Coronary artery (tissue), 2 donors: ENCODE data around the gene ZNF586.
A peak's percentile ranks its signal among the peaks of the same experiment; 100 is the strongest.
"Not testable (repeated sequence)": the region's sequence is repeated elsewhere in the genome, so short reads cannot be mapped to it uniquely, and the experiment has no call there.

Experiments used
- DNase-seq: peaks from one replicate; pipeline ENCODE4 v3.0.0-alpha.2; 2017; ENCODE audit warnings: low spot score
- H3K27ac ChIP-seq, 2 donors: fragments of 200-600 bp; sonication (generic); one replicate each; pipeline ENCODE4 v1.5.1; 2016 to 2019
- H3K4me3 ChIP-seq: fragments of 200-600 bp; sonication (generic); 2 replicates; pipeline ENCODE4 v1.5.1; 2016; ENCODE audit warnings: mild to moderate bottlenecking, moderate library complexity
- TF ChIP-seq, protein P1 (sequence below): fragments of 200-600 bp; sonication (generic); IDR thresholded peaks from one replicate; pipeline ENCODE4 v1.5.1; 2019; ENCODE audit warnings: antibody characterized with exemption

Gene ZNF586

GRCh38 chr19:57800696-57801095, 31.2 kb downstream of the ZNF586 start:
- TF ChIP-seq, protein P1, sequence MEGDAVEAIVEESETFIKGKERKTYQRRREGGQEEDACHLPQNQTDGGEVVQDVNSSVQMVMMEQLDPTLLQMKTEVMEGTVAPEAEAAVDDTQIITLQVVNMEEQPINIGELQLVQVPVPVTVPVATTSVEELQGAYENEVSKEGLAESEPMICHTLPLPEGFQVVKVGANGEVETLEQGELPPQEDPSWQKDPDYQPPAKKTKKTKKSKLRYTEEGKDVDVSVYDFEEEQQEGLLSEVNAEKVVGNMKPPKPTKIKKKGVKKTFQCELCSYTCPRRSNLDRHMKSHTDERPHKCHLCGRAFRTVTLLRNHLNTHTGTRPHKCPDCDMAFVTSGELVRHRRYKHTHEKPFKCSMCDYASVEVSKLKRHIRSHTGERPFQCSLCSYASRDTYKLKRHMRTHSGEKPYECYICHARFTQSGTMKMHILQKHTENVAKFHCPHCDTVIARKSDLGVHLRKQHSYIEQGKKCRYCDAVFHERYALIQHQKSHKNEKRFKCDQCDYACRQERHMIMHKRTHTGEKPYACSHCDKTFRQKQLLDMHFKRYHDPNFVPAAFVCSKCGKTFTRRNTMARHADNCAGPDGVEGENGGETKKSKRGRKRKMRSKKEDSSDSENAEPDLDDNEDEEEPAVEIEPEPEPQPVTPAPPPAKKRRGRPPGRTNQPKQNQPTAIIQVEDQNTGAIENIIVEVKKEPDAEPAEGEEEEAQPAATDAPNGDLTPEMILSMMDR, result no peak
- Histone ChIP-seq H3K27ac (no peak overlapping the region), H3K4me3 (no peak overlapping the region)
- no peak for DNase-seq

- Histone ChIP-seq H3K27ac (no peak overlapping the region), H3K4me3 (no peak overlapping the region)
- no peak for DNase-seq
- TF ChIP-seq, protein P1, result no peak
These were observed 32.8 kb downstream of the ZNF586 start for GRCh38 chr19:57802269-57802668.

- Histone ChIP-seq H3K27ac (peak overlapping the region in 1 of 2 donors; percentile 56), H3K4me3 (peak overlapping the region; percentile 71)
- TF ChIP-seq, protein P1, result no peak
- DNase-seq, result no peak
These were observed 33.8 kb downstream of the ZNF586 start for GRCh38 chr19:57803265-57803593.

DNA sequence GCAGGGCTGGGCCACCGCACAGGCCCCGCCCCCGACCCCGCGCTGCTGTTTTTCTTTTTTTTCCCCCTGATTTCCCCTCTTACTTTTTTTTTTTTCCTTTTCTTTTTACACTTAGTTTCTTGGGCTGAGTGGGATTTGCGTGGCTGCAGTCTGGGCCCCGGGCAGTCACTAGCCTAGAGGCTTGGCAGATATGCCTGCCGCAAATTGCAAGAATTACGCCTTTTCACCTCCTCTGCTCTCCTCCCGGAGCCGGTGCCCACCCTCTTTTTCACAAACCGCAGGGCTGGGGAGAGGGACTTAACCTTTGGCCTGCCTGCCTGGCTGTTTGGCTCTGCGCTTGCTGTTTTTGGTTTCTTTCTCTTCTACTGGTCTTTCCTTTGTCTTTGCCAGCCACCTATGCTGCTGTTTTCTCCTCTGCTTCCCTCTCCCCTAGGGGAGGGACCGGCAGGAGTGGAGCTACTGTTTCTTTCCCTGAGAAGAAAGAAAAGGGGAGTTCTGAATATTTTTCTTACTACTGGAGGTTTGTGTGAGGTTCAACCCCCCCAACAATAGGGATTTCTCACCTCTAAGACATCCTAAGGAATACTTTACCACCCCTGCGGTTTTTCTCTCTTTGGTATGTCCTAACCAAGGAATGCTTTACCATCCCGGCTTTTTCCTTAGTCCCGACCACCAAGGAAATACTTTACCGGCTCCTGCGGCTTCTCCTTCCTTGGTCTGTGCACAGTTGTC, 34.3 kb downstream of the ZNF586 start:
- DNase-seq, result no peak
- Histone ChIP-seq H3K27ac (peak overlapping the region; percentile 56 to 84), H3K4me3 (peak overlapping the region; percentile 71)
- TF ChIP-seq, protein P1, result no peak

GRCh38 chr19:57807541-57807940, 38.1 kb downstream of the ZNF586 start:
- no peak overlapping the region for H3K27ac ChIP-seq
- TF ChIP-seq, protein P1, result no peak

DNA sequence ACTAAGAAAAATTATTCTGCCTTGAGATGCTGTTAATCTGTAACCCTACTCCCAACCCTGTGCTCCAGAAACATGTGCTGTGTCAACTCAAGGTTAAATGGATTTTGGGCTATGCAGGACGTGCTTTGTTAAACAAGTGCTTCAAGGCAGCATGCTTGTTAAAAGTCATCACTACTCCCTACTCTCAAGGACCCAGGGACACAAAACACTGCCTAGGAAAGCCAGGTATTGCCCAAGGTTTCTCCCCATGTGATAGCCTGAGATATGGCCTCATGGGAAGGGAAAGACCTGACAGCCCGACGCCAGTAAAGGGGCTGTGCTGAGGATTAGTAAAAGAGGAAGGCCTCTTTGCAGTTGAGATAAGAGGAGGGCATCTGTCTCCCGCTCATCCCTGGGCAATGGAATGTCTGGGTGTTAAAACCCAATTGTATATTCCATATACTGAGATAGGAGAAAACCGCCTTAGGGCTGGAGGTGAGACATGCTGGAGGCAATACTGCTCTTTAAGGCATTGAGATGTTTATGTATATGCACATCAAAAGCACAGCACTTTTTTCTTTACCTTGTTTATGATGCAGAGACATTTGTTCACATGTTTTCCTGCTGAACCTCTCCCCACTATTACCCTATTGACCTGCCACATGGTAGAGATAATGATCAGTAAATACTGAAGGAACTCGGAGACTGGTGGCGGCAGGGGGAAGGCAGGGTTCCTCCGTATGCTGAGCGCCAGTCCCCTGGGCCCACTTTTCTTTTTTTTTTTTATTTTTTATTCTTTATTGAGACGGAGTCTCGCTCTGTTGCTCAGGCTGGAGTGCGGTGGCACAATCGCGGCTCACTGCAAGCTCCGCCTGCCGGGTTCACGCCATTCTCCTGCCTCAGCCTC, 41.2 kb downstream of the ZNF586 start:
- not testable (repeated sequence) for H3K4me3 ChIP-seq, H3K27ac ChIP-seq, DNase-seq

More at GRCh38 chr19:57807541-57807940, 38.1 kb downstream of the ZNF586 start:
- DNase-seq, result no peak
- H3K4me3 ChIP-seq, result no peak overlapping the region

DNA sequence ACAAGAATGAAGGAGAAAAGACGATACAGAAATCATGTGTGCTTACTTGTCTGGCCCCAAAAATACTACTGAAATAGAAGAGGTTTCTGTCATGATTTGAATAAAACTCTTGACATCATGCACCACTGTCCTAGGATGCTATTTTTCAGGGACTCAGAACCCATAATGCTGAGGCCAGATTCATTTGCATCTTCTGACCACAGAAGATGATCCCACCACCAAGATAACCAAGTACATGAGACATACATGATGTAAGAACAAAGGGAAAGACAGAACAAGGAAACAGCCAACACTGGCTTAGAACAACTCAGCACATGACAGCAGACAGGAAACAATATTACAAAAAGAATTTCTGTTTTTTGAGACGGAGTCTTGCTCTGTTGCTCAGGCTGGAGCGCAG, 42.8 kb downstream of the ZNF586 start:
- H3K27ac ChIP-seq, result no peak overlapping the region
- H3K4me3 ChIP-seq, result no peak overlapping the region
- no peak for DNase-seq
- TF ChIP-seq, protein P1, result no peak

GRCh38 chr19:57812975-57813820, 43.7 kb downstream of the ZNF586 start:
- DNase-seq, H3K27ac ChIP-seq: not testable (repeated sequence)
- H3K4me3 ChIP-seq, result peak overlapping the region; percentile 89
